DMS 273 (cell line): Measurements from ENCODE around the gene CREB1.
"Not testable (repeated sequence)": the region's sequence is repeated elsewhere in the genome, so short reads cannot be mapped to it uniquely, and the experiment has no call there.

Experiments
- DNase-seq: peaks from one replicate; lab custom pipeline; 2025; ENCODE audit not compliant: unreplicated experiment; lab: John Stamatoyannopoulos, UW

Gene CREB1

DNA sequence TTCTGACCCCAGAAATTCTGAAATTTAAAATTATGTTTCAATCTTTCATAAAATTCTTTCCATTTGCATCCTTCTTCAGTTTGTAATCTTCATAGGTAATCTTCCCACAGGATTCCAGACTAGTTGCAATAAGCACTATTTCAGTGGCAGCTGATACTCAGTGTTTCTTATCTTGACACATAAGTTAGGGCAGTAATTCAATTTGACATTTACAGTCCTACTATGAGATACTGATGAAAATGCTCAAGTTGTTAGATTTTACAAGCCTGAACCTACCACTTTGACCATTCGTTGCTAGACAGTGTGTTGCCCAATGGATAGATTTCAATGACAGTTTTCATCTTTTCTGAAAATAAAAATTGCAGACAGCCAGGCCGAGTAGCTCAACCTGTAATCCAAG is 85.1 kb downstream of the CREB1 start:
- DNase-seq, result no peak

DNA sequence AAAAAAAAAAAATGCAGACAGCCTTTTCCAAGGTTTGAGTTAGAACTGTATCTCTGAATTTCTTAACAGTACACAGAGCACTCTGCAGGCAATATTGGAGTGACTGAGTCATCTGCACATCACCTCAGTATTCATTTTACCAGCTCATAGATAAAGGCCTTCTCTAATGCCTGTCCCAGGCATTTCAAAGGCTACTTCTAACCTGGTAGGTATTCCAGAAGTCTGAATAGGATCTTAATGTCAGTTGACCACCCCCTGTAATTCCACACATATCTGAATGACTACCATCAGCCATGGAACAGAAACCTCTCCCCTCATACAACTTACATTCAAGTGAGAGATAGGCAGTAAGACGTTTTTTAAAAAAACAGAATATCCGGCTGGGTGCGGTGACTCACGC is 86.4 kb downstream of the CREB1 start:
- no peak for DNase-seq

DNA sequence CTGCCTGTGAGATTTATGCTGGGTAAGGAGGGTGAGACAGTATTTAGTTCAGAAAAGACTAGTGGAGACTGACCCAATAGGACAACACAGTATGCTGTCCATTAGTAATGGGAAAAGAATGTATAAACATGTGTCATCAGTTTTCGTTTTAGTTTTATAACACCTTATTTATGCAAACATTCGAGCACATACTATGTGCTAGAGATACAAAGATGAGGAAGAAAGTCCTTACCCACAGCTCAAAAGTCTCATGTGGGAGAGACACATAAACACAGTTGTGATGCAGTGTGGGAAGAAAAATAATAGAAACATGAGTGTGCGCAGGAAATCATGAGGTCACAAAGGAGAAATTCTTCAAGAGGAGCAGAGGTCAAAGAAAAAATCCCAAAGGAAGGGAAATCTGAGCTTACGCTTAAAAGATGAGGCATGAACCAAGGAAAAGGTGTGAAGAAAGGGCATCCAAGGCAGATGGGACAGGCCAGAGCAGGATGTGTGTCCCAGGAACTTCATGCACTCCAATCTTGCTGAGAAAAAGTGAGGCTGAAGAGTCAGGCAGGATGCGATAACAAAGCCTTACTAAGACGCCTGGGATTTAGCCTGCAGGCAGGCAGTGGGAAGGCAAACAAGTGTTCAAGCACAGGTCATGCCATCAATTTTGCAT is 87.4 kb downstream of the CREB1 start:
- DNase-seq, result no peak

DNA sequence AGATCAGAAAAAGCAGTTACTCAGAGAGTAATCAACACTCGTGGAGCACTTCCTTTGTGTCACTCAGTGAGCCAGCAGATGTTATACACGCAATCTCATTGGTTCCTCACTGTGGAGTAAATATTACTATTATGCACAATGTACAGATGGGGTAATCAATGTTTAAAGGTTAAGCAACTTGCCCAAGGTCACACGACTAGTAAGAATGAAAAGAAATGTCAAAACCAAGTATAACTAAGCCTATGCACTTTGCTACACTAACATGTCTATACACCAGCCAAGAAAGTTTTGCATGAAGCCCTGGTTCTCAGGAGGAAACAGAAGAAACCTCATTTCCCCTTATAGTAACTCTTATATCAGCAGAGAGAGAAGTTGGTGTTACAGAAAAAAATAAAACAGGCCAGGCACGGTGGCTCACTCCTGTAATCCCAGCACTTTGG is 90.0 kb downstream of the CREB1 start:
- DNase-seq, result no peak

DNA sequence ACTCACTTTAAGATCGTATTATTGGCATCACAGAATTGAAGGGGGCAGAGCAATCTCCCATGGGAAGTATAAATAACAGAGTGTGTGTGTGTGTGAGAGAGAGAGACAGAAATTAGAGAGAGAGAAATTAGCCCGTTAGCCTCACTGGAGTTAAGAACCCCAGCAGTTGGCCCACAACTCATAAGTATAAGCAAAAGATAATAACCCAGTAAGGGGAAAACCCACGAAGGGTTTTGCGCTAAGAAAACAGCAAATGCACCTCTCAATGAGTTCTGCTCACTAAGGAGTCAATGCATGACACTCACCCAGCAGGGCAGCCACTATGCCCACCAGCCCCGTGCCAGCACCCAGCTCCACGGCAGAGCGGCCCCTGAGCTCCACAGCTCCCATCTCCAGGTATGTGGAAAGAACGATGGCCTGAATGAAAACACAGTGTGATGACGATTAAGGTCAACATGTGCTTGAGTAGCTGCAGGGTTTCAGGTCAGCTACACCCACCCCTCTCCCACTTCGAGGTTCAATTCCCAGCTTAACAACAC is 91.8 kb downstream of the CREB1 start:
- DNase-seq, result no peak

DNA sequence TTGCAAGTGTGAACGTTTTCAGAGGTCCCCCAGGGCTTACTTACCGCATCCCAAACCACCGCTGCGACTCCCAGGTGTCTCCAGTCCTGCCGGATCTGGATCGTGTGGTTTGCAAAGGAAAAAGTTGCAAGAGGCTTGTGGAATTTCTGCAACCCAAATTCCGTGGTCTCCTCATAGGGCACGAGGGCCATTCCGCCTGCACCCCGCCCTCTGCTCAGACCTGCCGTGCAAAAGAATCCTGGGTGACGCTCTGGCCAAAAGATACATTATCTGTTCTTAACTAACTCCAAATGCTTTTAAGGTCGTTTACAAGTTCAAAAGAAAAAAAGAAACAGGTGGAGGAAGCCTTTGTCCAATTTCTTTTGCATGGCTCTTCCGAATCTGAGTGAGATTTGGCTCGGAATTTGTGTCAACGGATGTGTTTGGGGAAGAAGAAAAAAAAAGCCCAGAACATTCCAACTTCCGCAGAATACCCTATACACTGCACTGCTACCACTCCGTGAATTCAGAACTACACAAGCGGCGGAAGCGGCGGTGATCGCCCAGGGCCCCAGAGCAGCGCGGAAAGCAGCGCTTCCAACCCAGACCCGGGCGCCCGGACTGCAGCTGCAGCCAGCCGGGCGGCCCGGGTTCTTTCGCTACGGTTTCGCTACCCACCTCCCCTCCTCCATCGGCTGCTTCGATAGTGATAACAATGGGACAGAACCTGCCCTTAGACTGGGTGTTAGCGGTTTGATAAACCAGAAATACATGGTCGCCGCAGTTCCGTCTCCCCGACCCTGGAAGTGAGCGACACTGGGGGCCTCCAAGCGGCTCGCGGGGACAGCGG is 94.6 kb downstream of the CREB1 start:
- DNase-seq, result peak; percentile 78

DNA sequence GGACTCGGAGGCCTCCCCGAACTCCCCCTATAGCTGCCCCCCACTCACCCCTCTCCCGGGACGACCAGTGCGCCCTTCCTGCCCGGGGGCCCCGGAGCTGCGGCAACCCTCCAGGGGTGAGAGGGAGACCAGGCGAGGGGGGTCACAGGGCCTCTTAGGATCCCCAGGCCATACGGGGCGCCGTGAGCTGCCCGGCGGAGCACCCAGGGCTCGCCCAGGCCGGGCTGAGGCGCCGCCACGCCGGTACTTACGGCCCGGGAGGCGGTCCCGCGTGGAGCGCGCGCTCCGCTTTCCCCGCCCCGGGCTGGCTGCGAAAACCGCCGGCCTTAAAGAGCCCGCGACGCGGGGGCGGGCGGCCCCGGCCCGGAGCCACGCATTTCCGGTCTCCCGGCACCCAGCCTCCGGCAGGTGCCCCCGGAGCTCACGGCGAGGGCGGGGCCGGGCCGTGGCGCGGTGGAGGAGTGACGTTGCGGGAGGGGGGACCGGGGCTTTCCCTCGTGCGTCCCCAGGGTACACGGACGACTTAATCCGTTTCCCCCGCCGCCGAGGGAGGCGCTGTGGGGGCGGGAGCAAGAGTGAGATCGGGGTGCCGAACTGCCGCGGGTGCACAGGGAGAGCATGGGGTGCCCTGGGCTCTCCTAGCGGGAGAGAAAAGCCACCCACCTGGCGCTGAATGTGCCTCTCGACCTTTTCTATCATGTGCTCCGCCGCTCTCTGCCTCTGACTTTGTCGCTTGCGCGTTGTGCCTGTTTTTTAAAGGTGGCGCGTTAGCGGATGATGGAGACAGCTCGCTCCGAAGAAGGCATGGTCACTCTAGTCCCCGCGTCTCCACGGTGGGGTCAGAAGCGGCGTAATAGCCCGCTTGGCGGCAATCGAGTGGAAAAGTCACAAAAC is 95.5 kb downstream of the CREB1 start, which contains the start of gene METTL21A:
METTL21A (minus strand) TSS at position 381 of the 894 bp plus-strand sequence. CDS start 1,019 bp downstream, outside the sequence.
- DNase-seq, result peak; percentile 96

DNA sequence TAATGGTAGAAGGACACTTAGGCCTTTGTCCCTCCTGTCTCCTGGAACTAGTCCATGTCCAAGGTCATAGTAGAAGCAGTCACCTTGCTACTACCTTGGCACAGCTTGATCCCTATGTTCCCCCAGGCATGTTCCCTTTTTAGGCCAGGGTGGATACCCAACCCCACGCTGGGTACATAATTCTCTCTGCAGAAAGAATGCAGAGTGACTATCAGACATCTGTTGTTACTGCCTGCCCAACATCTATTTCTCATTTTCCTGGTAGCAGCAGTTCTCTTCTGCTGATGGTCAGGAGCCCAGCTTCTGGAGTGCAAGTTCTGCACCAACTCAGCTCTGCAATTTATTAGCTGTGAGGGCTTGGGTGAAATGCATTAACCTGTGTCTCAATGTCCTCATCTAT is 99.8 kb downstream of the CREB1 start:
- DNase-seq, result no peak

DNA sequence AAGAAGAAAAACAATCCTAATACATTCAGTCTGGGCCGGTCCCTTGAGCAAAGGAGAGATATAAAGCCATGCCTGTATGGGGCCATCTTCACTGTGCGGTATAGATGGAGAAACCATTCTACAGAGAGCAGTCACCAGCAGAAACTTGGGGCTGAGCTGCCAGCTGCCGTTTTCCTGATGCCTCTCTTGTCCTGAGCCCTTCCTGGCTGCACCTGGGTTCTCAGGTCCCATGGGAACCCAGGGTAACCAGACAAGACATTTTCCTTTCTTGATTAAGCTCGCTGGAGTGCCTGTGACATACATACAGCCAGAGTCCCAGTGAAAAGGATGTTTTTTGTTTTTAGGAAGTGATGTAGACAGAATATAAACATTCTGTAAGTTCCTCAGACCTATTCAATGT is 100.7 kb downstream of the CREB1 start:
- peak; percentile 58 for DNase-seq

DNA sequence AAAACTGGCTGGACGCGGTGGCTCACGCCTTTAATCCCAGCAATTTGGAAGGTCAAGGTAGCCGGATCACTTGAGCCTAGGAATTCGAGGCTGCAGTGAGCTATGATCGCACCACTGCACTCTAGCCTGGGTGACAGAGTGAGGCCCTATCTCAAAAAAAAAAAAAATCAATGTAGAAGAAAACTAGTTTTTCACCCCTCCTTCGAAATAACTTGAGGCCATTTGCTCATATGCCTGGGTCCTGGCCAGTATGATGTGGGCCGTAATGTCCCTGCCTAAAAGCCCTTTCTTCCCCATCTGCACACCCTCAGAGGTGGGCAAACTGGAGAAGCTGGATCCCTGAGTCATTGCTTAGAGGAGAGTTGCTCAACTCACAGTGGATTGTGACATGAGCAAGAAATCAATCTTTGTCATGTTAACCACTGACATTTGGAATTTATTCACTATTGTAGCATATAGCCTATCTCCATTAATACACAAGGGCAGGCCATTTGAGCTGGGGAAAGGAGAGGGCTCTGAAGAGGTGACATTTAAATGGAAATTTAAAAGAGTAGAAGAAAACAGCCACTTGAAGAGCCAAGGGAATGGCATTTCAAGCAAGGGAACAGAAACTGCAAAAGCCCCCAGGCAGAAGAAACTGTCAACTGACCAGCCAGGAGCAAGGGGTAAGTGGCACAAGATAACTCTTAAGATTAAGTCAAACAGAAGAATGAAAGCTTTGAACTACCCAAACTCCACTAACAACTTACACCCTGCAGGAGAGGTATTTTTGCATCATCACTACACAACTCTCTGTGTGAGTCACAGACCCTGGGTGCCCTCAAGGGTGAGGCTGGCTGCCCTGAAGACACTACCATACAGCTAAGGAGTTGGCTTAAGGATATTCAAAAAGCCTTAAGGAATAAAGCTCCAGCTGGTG is 103.1 kb downstream of the CREB1 start:
- no peak for DNase-seq

DNA sequence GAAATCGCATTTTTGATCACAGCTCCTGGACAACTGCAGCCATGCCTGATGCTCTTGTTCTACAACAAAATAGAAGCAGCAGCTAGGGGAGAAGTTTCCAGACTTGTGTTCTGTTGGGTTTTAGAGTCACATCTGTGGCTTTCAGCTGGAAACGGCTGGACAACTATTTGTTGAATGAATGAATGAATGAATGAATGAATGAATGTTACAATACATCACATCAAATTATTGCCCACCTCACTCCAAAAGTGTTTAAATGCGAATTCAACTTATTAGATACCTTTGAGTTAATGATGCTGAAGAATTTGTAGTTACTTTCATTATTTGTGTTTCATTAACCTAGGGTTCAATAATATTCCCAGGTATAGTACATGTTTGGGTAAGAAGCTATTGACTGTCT is 103.9 kb downstream of the CREB1 start:
- DNase-seq, result no peak

DNA sequence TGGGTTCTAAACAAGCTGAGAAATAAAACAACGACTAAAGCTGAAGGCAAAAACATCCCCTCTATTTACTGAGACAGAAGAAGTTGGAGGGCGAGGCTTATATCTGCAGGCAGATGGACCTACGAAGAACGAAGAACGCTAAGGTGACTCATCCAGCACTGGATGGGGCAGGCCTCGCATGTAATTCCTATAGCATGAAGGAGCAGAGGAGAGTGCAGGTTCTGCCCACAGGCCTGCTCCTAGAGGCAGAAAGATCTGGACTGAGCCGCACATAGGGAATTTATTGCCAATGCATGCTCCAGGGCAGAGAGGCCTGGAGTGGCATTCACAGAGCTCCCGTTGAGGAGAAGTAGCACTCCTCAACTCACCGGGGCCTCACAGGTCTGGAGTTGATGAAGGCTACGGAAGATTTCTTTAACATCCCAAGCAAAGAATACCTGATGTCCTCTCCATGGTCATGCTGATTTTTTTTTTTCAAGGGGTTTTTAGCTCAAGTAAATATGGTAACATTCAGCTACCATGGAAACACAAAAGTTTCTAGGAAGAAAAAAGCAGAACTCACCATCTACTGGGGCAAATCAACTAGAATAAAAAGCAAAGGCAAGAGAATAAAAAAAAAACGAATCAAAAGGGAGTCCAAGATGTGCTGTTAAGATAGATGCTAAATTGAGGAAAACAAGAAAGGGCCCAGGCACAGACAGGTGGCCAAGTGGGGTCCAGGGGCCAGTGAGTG is 105.9 kb downstream of the CREB1 start:
- no peak for DNase-seq

DNA sequence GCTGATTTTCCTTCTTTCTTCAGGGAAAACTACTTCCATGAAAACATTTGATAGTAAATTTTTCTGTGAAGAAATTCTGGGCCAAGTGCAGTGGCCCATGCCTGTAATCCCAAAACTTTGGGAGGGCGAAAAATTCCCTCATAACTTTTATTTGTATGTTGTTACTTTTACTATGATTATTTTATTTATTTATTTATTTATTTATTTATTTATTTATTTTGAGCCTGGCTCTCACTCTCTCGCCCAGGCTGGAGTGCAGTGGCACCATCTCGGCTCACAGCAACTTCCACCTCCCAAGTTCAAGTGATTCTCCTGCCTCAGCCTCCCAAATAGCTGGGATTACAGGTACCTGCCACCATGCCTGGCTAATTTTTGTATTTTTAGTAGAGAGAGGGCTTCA is 109.5 kb downstream of the CREB1 start:
- not testable (repeated sequence) for DNase-seq

DNA sequence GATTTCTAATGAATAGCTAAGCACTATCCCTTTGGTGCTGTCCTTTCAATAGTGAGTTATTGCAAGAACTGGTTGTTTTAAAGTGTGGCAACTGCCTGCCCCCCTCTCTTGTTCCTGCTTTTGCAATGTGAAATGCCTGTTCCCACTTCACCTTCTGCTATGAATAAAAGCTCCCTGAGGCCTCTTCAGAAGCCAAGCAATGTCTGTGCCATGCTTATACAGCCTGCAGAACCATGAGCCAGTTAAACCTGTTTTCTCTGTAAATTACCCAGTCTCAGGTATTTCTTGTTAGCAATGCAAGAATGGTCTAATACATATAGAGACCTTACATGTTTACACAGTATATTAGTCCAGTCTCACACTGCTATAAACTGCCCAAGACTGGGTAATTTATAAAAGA is 110.4 kb downstream of the CREB1 start:
- DNase-seq, result no peak

DNA sequence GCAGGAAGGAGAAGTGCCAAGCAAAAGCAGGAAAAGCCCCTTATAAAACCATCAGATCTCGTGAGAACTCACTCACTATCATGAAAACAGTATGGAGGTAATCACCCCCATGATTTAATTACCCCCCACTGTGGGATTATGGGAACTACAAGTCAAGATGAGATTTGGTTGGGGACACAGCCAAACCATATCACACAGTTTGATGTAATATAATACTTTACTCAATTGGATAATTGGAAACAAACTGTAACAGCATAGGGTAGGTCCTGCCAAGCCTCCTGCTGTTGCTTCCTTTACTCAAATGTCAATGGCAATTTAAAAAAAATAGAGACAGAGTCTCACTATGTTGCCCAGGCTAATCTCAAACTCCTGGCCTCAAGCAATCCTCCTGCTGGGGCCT is 110.9 kb downstream of the CREB1 start:
- peak; percentile 15 for DNase-seq

DNA sequence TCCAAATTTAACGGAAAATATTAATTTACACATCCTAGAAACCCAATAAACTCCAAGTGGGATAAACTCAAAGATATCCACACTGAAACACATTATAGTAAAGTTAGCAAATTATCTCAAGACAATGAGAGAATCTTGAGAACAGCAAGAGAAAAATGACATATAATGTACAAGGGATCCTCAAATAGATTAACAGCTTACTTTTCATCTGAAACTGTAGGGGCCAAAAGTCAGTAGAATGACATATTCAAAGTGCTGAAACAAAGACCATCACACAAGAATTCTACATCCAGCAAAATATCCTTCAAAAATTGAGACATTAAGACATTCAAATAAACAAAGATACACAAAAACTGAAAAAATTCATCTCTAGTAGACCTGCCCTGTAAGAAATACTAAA is 114.1 kb downstream of the CREB1 start:
- no peak for DNase-seq

DNA sequence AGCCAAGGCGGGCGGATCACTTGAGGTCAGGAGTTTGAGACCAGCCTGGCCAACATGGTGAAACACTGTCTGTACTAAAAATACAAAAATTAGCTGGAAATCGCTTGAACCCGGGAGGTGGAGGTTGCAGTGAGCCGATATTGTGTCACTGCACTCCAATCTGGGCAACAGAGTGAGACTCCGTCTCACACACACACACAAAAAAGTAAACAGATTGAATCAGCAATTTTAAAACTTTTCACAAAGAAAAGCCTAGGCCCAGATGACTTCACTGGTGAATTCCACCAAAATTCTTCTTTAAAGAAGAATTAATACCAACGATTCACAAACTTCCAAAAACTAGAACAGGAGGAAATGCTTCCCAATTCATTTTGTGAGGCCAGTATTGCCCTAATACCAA is 116.8 kb downstream of the CREB1 start:
- not testable (repeated sequence) for DNase-seq
